H9 (cell line): Measurements from ENCODE around the gene GJB4. TPM values are rescaled to one million over a fixed set of nuclear protein-coding genes. Genes with fewer than 3 reads are reported as not detected.

ENCODE experiments used
- DNase-seq: peaks from one replicate; pipeline ENCODE4 v3.0.0-alpha.2; 2017
- H2AFZ ChIP-seq: one replicate; pipeline ENCODE4 v1.6.1; 2013; ENCODE audit warnings: mild to moderate bottlenecking, low read length, control low read depth, moderate library complexity
- H2AK5ac ChIP-seq: 2 replicates; pipeline ENCODE4 v1.6.1; 2013; ENCODE audit warnings: low read length, control low read depth, mixed read lengths; ENCODE audit not compliant: insufficient read length
- H2BK120ac ChIP-seq: one replicate; pipeline ENCODE4 v1.6.1; 2013; ENCODE audit warnings: low read depth, mild to moderate bottlenecking, low read length, control low read depth, inconsistent platforms; ENCODE audit not compliant: poor library complexity, severe bottlenecking
- H2BK12ac ChIP-seq: 2 replicates; pipeline ENCODE4 v1.6.1; 2013; ENCODE audit warnings: low read length, control low read depth, mixed read lengths, low read depth; ENCODE audit not compliant: insufficient read length
- H2BK15ac ChIP-seq: 2 replicates; pipeline ENCODE4 v1.6.1; 2013; ENCODE audit warnings: low read depth, low read length, control low read depth
- H2BK20ac ChIP-seq: one replicate; pipeline ENCODE4 v1.6.1; 2013; ENCODE audit warnings: low read depth, mild to moderate bottlenecking, low read length, control low read depth, inconsistent platforms; ENCODE audit not compliant: poor library complexity, severe bottlenecking
- H2BK5ac ChIP-seq: 2 replicates; pipeline ENCODE4 v1.6.1; 2013; ENCODE audit warnings: low read length, control low read depth, mixed read lengths; ENCODE audit not compliant: insufficient read length
- H3K14ac ChIP-seq: 2 replicates; pipeline ENCODE4 v1.6.1; 2013; ENCODE audit warnings: low read length, control low read depth; ENCODE audit not compliant: insufficient read depth
- H3K18ac ChIP-seq: 2 replicates; pipeline ENCODE4 v1.6.1; 2013; ENCODE audit warnings: low read depth, mild to moderate bottlenecking, mixed read lengths, low read length, control low read depth; ENCODE audit not compliant: insufficient read length
- H3K23ac ChIP-seq: 2 replicates; pipeline ENCODE4 v1.6.1; 2013; ENCODE audit warnings: low read length, control low read depth, mixed read lengths, low read depth; ENCODE audit not compliant: insufficient read length
- H3K23me2 ChIP-seq: 2 replicates; pipeline ENCODE4 v1.6.1; 2013; ENCODE audit warnings: low read depth, mild to moderate bottlenecking, mixed read lengths, low read length, control low read depth; ENCODE audit not compliant: insufficient read length, poor library complexity, severe bottlenecking
- H3K27ac ChIP-seq: 2 replicates; pipeline ENCODE4 v1.5.1; 2013; ENCODE audit warnings: low read length, control low read depth, mixed read lengths, low read depth; ENCODE audit not compliant: insufficient read length
- H3K27me3 ChIP-seq: 2 replicates; pipeline ENCODE4 v1.6.1; 2013; ENCODE audit warnings: low read length, control low read depth, inconsistent platforms; ENCODE audit not compliant: insufficient read depth
- H3K4ac ChIP-seq: 2 replicates; pipeline ENCODE4 v1.6.1; 2013; ENCODE audit warnings: low read depth, mild to moderate bottlenecking, control low read depth, inconsistent platforms, low read length, moderate library complexity
- H3K4me1 ChIP-seq: 2 replicates; pipeline ENCODE4 v1.6.1; 2013; ENCODE audit warnings: low read length, control low read depth, inconsistent platforms; ENCODE audit not compliant: insufficient read depth
- H3K4me2 ChIP-seq: 2 replicates; pipeline ENCODE4 v1.6.1; 2013; ENCODE audit warnings: low read length, control low read depth, mixed read lengths; ENCODE audit not compliant: insufficient read length, insufficient read depth
- H3K56ac ChIP-seq: 2 replicates; pipeline ENCODE4 v1.6.1; 2013; ENCODE audit warnings: low read depth, mild to moderate bottlenecking, mixed read lengths, low read length, control low read depth; ENCODE audit not compliant: insufficient read length
- H3K79me1 ChIP-seq: 2 replicates; pipeline ENCODE4 v1.6.1; 2013; ENCODE audit warnings: low read depth, mild to moderate bottlenecking, moderate library complexity, low read length, control low read depth, inconsistent platforms; ENCODE audit not compliant: insufficient read depth, poor library complexity, severe bottlenecking
- H3K79me2 ChIP-seq: 2 replicates; pipeline ENCODE4 v1.6.1; 2013; ENCODE audit warnings: low read length, control low read depth, inconsistent platforms; ENCODE audit not compliant: insufficient read depth
- H3K9ac ChIP-seq: 2 replicates; pipeline ENCODE4 v1.6.1; 2013; ENCODE audit warnings: low read length, control low read depth, mixed read lengths; ENCODE audit not compliant: insufficient read length; ENCODE audit errors: extremely low read depth
- H3K9me3 ChIP-seq: one replicate; pipeline ENCODE4 v1.6.1; 2013; ENCODE audit warnings: low read depth, low read length, inconsistent platforms; ENCODE audit not compliant: control insufficient read depth
- H3T11ph ChIP-seq: one replicate; pipeline ENCODE4 v1.6.1; 2013; ENCODE audit warnings: mild to moderate bottlenecking, low read length, control low read depth, inconsistent platforms
- H4K20me1 ChIP-seq: one replicate; pipeline ENCODE4 v1.6.1; 2013; ENCODE audit not compliant: control insufficient read depth, insufficient read length, insufficient read depth
- H4K5ac ChIP-seq: 2 replicates; pipeline ENCODE4 v1.6.1; 2013; ENCODE audit warnings: low read depth, mild to moderate bottlenecking, mixed read lengths, low read length, control low read depth; ENCODE audit not compliant: insufficient read length
- H4K8ac ChIP-seq: replicated peaks from 2 replicates; pipeline ENCODE4 v1.6.1; 2013; ENCODE audit warnings: low read length, control low read depth, mixed read lengths, low read depth; ENCODE audit not compliant: insufficient read length
- H4K91ac ChIP-seq: 2 replicates; pipeline ENCODE4 v1.6.1; 2013; ENCODE audit warnings: low read depth, mild to moderate bottlenecking, moderate library complexity, mixed read lengths, low read length, control low read depth; ENCODE audit not compliant: insufficient read length
- H3K27ac Mint-ChIP-seq, 3 experiments: 2 replicates in 2 of 3; 3 replicates in 1 of 3; pipeline ENCODE4 v1.8.0; 2020 to 2021; ENCODE audit warnings: mixed read lengths in 3 of 3, mild to moderate bottlenecking in 1 of 3, moderate library complexity in 1 of 3
- H3K27me3 Mint-ChIP-seq: 2 replicates; pipeline ENCODE4 v1.8.0; 2021; ENCODE audit warnings: low read depth, mild to moderate bottlenecking, moderate library complexity, mixed read lengths
- H3K36me3 Mint-ChIP-seq, 3 experiments: 2 replicates in 2 of 3; 3 replicates in 1 of 3; pipeline ENCODE4 v1.8.0; 2020 to 2021; ENCODE audit warnings: low read depth in 3 of 3, mixed read lengths in 3 of 3; ENCODE audit not compliant: insufficient read depth in 1 of 3
- H3K4me1 Mint-ChIP-seq, 2 experiments: 2 replicates each; pipeline ENCODE4 v1.8.0; 2020; ENCODE audit warnings: mixed read lengths in 2 of 2
- H3K4me3 Mint-ChIP-seq, 2 experiments: 2 replicates in 1 of 2; 3 replicates in 1 of 2; pipeline ENCODE4 v1.8.0; 2020 to 2021; ENCODE audit warnings: mild to moderate bottlenecking in 2 of 2, mixed read lengths in 2 of 2, moderate library complexity in 1 of 2
- H3K9me3 Mint-ChIP-seq, 2 experiments: 2 replicates in 1 of 2; 3 replicates in 1 of 2; pipeline ENCODE4 v1.8.0; 2020; ENCODE audit warnings: mild to moderate bottlenecking in 2 of 2, mixed read lengths in 2 of 2, moderate library complexity in 1 of 2
- whole genome bisulfite sequencing: extraction: QIAGEN DNeasy Blood & Tissue Kit; methylation state at CpG from one replicate; pipeline ENCODE4 v1.1.7; 2013; ENCODE audit warnings: missing lambda C conversion rate, low lambda C conversion rate, mixed read lengths; ENCODE audit not compliant: insufficient read length; ENCODE audit errors: extremely low coverage; 5-methylcytosine and 5-hydroxymethylcytosine counted together
- total RNA-seq: library from RNA; stranded (reverse); gene quantifications from 2 replicates; pipeline ENCODE4 v1.2.1, GENCODE V29; 2021
- TF ChIP-seq, protein P1 (sequence below): fragments of 200-600 bp; sonication (generic); conservative IDR thresholded peaks from 3 replicates; pipeline ENCODE4 v1.8.0; 2021; ENCODE audit warnings: antibody characterized with exemption, mild to moderate bottlenecking

The GJB4 gene
- total RNA-seq, 1 experiment from 2014 or later, result not detected

DNA sequence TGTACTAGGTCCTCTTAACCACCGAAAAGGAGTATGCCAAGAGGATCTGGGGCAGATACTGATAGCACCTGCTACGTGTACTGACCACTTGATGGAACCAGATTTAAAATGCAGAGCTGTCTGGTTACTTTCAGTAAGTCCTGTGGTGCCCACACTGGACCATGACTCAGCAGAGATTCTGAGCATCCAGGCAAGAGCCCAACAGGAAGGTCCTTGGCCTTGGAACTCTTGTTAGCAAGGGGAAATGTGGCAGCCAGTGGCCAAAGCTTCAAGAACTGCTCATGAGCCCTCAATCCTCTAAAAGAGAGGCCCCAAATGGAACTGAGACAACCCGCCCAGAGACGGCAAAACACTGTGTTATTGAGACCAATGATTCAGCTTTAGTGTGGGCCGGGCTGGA is 8.9 kb upstream of the GJB4 start:
- Mint-ChIP-seq H3K4me3 (no peak overlapping the region), H3K4me1 (peaks cover 19 to 20% of the 10 kb centered on the region in 2 experiments), H3K36me3 (no peaks in the 10 kb centered on the region; a peak in 1 of 7 replicates), H3K27ac (no peak overlapping the region), H3K9me3 (no peaks in the 10 kb centered on the region; a peak in 1 of 5 replicates), H3K27me3 (peaks cover 7% of the 10 kb centered on the region)
- H3K9me3 ChIP-seq, result no peaks in the 10 kb centered on the region
- no CpG with 5 or more reads among the region's 5 CpGs for WGBS
- no peak overlapping the region for H2BK120ac ChIP-seq
- no peak overlapping the region for H3K4me2 ChIP-seq
- H3K79me1 ChIP-seq, result no peaks in the 10 kb centered on the region
- DNase-seq, result no peak
- H4K8ac ChIP-seq, result no peak overlapping the region
- no peak overlapping the region for H3K23ac ChIP-seq
- no peak overlapping the region for H3K4ac ChIP-seq
- no peak overlapping the region for H3K18ac ChIP-seq
- H3K79me2 ChIP-seq, result no peaks in the 10 kb centered on the region
- H3K27ac ChIP-seq, result no peak overlapping the region
- H3K9ac ChIP-seq, result no peak overlapping the region
- H2AFZ ChIP-seq, result no peak overlapping the region
- no peak overlapping the region for H3K56ac ChIP-seq
- H2BK5ac ChIP-seq, result no peak overlapping the region
- H3K27me3 ChIP-seq, result no peaks in the 10 kb centered on the region; the same call in 1 of the 2 replicates
- H3K23me2 ChIP-seq, result no peaks in the 10 kb centered on the region
- H4K91ac ChIP-seq, result no peak overlapping the region
- H2AK5ac ChIP-seq, result no peak overlapping the region
- no peak overlapping the region for H3T11ph ChIP-seq
- H2BK15ac ChIP-seq, result no peak overlapping the region
- H4K20me1 ChIP-seq, result no peaks in the 10 kb centered on the region
- TF ChIP-seq, protein P1, sequence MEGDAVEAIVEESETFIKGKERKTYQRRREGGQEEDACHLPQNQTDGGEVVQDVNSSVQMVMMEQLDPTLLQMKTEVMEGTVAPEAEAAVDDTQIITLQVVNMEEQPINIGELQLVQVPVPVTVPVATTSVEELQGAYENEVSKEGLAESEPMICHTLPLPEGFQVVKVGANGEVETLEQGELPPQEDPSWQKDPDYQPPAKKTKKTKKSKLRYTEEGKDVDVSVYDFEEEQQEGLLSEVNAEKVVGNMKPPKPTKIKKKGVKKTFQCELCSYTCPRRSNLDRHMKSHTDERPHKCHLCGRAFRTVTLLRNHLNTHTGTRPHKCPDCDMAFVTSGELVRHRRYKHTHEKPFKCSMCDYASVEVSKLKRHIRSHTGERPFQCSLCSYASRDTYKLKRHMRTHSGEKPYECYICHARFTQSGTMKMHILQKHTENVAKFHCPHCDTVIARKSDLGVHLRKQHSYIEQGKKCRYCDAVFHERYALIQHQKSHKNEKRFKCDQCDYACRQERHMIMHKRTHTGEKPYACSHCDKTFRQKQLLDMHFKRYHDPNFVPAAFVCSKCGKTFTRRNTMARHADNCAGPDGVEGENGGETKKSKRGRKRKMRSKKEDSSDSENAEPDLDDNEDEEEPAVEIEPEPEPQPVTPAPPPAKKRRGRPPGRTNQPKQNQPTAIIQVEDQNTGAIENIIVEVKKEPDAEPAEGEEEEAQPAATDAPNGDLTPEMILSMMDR, result no peak
- H2BK12ac ChIP-seq, result no peak overlapping the region
- no peak overlapping the region for H4K5ac ChIP-seq
- H3K4me1 ChIP-seq, result no peaks in the 10 kb centered on the region; the same call in 1 of the 2 replicates
- H2BK20ac ChIP-seq, result no peak overlapping the region
- H3K14ac ChIP-seq, result no peak overlapping the region; the same call in 1 of the 2 replicates
